K562 (cell line): ENCODE data around the gene MC5R. TPM values are rescaled to one million over a fixed set of nuclear protein-coding genes. Genes with fewer than 3 reads are reported as not detected.

ENCODE experiments used
- HNRNPH1 ChIP-seq: fragments of 200-400 bp; formaldehyde crosslinking; optimal IDR thresholded peaks from 2 replicates; pipeline ENCODE3; 2017; ENCODE audit warnings: low read depth, mild to moderate bottlenecking, low read length, moderate library complexity
- KLF1 ChIP-seq: fragments of 450-650 bp; IDR thresholded peaks from 2 replicates; pipeline ENCODE4 v1.6.1; 2016; ENCODE audit warnings: missing genetic modification characterization, missing compliant biosample characterization
- POLR2A ChIP-seq: fragments of 450-650 bp; conservative IDR thresholded peaks from 2 replicates; pipeline ENCODE4 v1.6.1; 2016
- RB1 ChIP-seq: fragments of 450-650 bp; IDR thresholded peaks from 2 replicates; pipeline ENCODE4 v1.6.1; 2017; ENCODE audit warnings: low read depth, mild to moderate bottlenecking
- SRSF9 ChIP-seq: fragments of 200-400 bp; formaldehyde crosslinking; IDR thresholded peaks from 2 replicates; pipeline ENCODE4 v1.6.1; 2017; ENCODE audit warnings: low read depth, low read length, borderline replicate concordance
- STAT5A ChIP-seq: IDR thresholded peaks from 2 replicates; pipeline ENCODE4 v1.6.1; 2012; ENCODE audit warnings: low read length, inconsistent platforms, borderline replicate concordance
- ZNF12 ChIP-seq: sonication (generic); formaldehyde crosslinking; IDR thresholded peaks from 2 replicates; pipeline ENCODE4 v1.4.0; 2020; ENCODE audit warnings: mild to moderate bottlenecking, missing genetic modification reagents
- polyA plus RNA-seq, 8 experiments: library from polyadenylated mRNA; depleted of rRNA in 4 of 8; stranded (reverse) in 5 of 8; unstranded in 3 of 8; fragments of >200 nt; fragmentation: Nextera tagmentation in 2 of 8; fragmentation: Illumina TruSeq in 1 of 8; extraction: Ambion mirVana in 2 of 8; extraction: Trizol in 1 of 8; gene quantifications; 2 replicates each; pipeline versions ENCODE4 v1.2.1 to v1.2.3, GENCODE V29; 2011 to 2014; ENCODE audit warnings: inconsistent platforms in 1 of 8, missing spikeins in 1 of 8
- total RNA-seq, 7 experiments: library from RNA; depleted of rRNA in 6 of 7; stranded (reverse); fragments of >200 nt in 6 of 7; fragmentation: Illumina TruSeq in 2 of 7; extraction: Trizol in 2 of 7; gene quantifications; 2 replicates each; pipeline versions ENCODE4 v1.2.1 to v1.2.3, GENCODE V29; 2011 to 2021; ENCODE audit warnings: low replicate concordance in 1 of 7
- TF ChIP-seq, protein P1 (sequence below): fragments of 150-350 bp; conservative IDR thresholded peaks from 2 replicates; pipeline ENCODE4 v1.6.1; 2014; ENCODE audit warnings: low read length
- TF ChIP-seq, protein P2 (sequence below), 2 experiments: IDR thresholded peaks; 2 replicates each; pipeline ENCODE4 v1.6.1; 2011; ENCODE audit warnings: borderline replicate concordance in 1 of 2, control low read depth in 1 of 2, low read depth in 1 of 2, low read length in 1 of 2, mild to moderate bottlenecking in 1 of 2, mixed read lengths in 1 of 2, moderate library complexity in 1 of 2; ENCODE audit not compliant: insufficient read depth in 1 of 2, insufficient read length in 1 of 2, poor library complexity in 1 of 2, severe bottlenecking in 1 of 2; ENCODE audit errors: extremely low read depth in 1 of 2
- TF ChIP-seq, protein P3 (sequence below): sonication (generic); formaldehyde crosslinking; IDR thresholded peaks from 2 replicates; pipeline ENCODE4 v1.5.0; 2020; ENCODE audit warnings: missing genetic modification reagents
- TF ChIP-seq, protein P4 (sequence below): sonication (generic); formaldehyde crosslinking; IDR thresholded peaks from 2 replicates; pipeline ENCODE4 v1.8.0; 2022; ENCODE audit warnings: missing genetic modification reagents, mild to moderate bottlenecking, moderate library complexity, borderline replicate concordance
- TF ChIP-seq, protein P5 (sequence below): IDR thresholded peaks from 2 replicates; pipeline ENCODE4 v1.6.1; 2011; ENCODE audit warnings: borderline replicate concordance, low read depth, mild to moderate bottlenecking, moderate library complexity, low read length; ENCODE audit not compliant: insufficient read depth, poor library complexity, severe bottlenecking

The MC5R gene
- total and polyA plus RNA-seq, 9 of the 15 experiments (the other 6 are each of a cell fraction or from before 2014, with no cell fraction given) = not detected

DNA sequence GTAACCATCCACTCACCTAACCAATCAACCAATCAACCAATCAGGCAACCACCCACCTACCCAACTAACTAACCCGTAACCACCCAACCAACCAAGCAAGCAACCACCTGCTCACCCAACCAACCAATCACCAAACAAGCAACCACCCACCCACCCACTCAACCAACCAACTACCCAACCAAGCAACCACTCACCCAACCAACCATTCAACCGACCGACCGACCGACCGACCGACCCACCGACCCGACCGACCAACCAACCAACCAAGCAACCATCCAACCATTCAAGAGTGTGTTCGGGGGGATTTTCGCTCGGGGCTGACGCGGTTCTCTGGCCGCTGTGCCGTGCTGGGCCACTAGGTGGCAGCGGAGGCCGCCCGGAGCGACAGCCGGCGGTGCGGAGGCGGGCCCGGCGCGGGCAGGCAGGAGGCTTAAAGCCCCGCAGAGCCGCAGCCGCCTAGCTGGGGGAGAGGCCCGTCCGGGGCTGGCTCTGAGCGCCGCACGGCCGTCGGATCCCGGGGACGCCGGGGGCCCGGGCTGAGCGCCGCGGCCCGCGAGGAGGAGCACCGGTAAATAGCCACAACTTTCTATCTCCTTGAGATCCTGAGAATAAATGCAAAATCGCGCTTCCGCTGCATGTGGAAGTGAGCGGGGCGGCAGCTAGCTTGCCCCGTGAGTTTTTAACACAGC is at the start of gene MC5R (continued):
- TF ChIP-seq, protein P1, sequence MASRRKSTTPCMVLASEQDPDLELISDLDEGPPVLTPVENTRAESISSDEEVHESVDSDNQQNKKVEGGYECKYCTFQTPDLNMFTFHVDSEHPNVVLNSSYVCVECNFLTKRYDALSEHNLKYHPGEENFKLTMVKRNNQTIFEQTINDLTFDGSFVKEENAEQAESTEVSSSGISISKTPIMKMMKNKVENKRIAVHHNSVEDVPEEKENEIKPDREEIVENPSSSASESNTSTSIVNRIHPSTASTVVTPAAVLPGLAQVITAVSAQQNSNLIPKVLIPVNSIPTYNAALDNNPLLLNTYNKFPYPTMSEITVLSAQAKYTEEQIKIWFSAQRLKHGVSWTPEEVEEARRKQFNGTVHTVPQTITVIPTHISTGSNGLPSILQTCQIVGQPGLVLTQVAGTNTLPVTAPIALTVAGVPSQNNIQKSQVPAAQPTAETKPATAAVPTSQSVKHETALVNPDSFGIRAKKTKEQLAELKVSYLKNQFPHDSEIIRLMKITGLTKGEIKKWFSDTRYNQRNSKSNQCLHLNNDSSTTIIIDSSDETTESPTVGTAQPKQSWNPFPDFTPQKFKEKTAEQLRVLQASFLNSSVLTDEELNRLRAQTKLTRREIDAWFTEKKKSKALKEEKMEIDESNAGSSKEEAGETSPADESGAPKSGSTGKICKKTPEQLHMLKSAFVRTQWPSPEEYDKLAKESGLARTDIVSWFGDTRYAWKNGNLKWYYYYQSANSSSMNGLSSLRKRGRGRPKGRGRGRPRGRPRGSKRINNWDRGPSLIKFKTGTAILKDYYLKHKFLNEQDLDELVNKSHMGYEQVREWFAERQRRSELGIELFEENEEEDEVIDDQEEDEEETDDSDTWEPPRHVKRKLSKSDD = no peak
- TF ChIP-seq, protein P2, sequence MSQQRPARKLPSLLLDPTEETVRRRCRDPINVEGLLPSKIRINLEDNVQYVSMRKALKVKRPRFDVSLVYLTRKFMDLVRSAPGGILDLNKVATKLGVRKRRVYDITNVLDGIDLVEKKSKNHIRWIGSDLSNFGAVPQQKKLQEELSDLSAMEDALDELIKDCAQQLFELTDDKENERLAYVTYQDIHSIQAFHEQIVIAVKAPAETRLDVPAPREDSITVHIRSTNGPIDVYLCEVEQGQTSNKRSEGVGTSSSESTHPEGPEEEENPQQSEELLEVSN (IDR thresholded peaks at IDR 0.05; ENCODE audit: borderline replicate concordance in 1 of 2, extremely low read depth in 1 of 2, insufficient read depth in 1 of 2, insufficient read length in 1 of 2, low read depth in 1 of 2, low read length in 1 of 2, poor library complexity in 1 of 2, severe bottlenecking in 1 of 2) = peak in 1 of 2 experiments; percentile 24
- TF ChIP-seq, protein P3, sequence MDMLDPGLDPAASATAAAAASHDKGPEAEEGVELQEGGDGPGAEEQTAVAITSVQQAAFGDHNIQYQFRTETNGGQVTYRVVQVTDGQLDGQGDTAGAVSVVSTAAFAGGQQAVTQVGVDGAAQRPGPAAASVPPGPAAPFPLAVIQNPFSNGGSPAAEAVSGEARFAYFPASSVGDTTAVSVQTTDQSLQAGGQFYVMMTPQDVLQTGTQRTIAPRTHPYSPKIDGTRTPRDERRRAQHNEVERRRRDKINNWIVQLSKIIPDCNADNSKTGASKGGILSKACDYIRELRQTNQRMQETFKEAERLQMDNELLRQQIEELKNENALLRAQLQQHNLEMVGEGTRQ (CRISPR knock-in tag) = no peak
- TF ChIP-seq SRSF9 (no peak), STAT5A (no peak), ZNF12 (no peak), KLF1 (tag) (no peak), RB1 (peak; percentile 79), POLR2A (no peak), HNRNPH1 (no peak)
- TF ChIP-seq, protein P4, sequence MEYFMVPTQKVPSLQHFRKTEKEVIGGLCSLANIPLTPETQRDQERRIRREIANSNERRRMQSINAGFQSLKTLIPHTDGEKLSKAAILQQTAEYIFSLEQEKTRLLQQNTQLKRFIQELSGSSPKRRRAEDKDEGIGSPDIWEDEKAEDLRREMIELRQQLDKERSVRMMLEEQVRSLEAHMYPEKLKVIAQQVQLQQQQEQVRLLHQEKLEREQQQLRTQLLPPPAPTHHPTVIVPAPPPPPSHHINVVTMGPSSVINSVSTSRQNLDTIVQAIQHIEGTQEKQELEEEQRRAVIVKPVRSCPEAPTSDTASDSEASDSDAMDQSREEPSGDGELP (CRISPR knock-in tag) = no peak
- TF ChIP-seq, protein P5, sequence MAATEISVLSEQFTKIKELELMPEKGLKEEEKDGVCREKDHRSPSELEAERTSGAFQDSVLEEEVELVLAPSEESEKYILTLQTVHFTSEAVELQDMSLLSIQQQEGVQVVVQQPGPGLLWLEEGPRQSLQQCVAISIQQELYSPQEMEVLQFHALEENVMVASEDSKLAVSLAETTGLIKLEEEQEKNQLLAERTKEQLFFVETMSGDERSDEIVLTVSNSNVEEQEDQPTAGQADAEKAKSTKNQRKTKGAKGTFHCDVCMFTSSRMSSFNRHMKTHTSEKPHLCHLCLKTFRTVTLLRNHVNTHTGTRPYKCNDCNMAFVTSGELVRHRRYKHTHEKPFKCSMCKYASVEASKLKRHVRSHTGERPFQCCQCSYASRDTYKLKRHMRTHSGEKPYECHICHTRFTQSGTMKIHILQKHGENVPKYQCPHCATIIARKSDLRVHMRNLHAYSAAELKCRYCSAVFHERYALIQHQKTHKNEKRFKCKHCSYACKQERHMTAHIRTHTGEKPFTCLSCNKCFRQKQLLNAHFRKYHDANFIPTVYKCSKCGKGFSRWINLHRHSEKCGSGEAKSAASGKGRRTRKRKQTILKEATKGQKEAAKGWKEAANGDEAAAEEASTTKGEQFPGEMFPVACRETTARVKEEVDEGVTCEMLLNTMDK = peak; percentile 18
